HG03439 (cell line): ENCODE data around the gene MTURN.
"Not testable (repeated sequence)": the region's sequence is repeated elsewhere in the genome, so short reads cannot be mapped to it uniquely, and the experiment has no call there.

ENCODE experiments used
- ATAC-seq: cut with Tn5 transposase; IDR thresholded peaks from one replicate; pipeline ENCODE4 v1.9.1; 2021; ENCODE audit warnings: mild to moderate bottlenecking, moderate library complexity; ENCODE audit not compliant: unreplicated experiment

The MTURN gene

GRCh38 chr7:30177186-30177585 lies 42.4 kb downstream of the MTURN start:
- ATAC-seq: no peak

GRCh38 chr7:30177965-30178364 lies 43.2 kb downstream of the MTURN start:
- no peak for ATAC-seq

- ATAC-seq: peak; percentile 87
Measured at GRCh38 chr7:30178748-30179436, 44.1 kb downstream of the MTURN start.

GRCh38 chr7:30180718-30181117 lies 45.9 kb downstream of the MTURN start:
- ATAC-seq: no peak

- no peak for ATAC-seq
Measured at GRCh38 chr7:30181211-30181610, 46.4 kb downstream of the MTURN start.

- ATAC-seq: no peak
Measured at GRCh38 chr7:30181736-30182522, 47.1 kb downstream of the MTURN start.

GRCh38 chr7:30182814-30183213 lies 48.0 kb downstream of the MTURN start:
- ATAC-seq: no peak

- no peak for ATAC-seq
Measured at GRCh38 chr7:30183749-30184369, 49.1 kb downstream of the MTURN start.

- no peak for ATAC-seq
Measured at GRCh38 chr7:30184791-30185487, 50.2 kb downstream of the MTURN start.

- no peak for ATAC-seq
Measured at GRCh38 chr7:30185496-30185895, 50.7 kb downstream of the MTURN start.

GRCh38 chr7:30186725-30187124 lies 51.9 kb downstream of the MTURN start:
- ATAC-seq: no peak

- no peak for ATAC-seq
Measured at GRCh38 chr7:30187513-30187912, 52.7 kb downstream of the MTURN start.

GRCh38 chr7:30188381-30188780 lies 53.6 kb downstream of the MTURN start:
- not testable (repeated sequence) for ATAC-seq

- no peak for ATAC-seq
Measured at GRCh38 chr7:30188811-30189210, 54.0 kb downstream of the MTURN start.

- ATAC-seq: no peak
Measured at GRCh38 chr7:30191809-30192208, 57.0 kb downstream of the MTURN start.

- ATAC-seq: no peak
Measured at GRCh38 chr7:30193336-30193943, 58.7 kb downstream of the MTURN start.

GRCh38 chr7:30196408-30196807 lies 61.6 kb downstream of the MTURN start:
- ATAC-seq: no peak

GRCh38 chr7:30197438-30197837 lies 62.7 kb downstream of the MTURN start:
- ATAC-seq: no peak

GRCh38 chr7:30199271-30199670 lies 64.5 kb downstream of the MTURN start:
- ATAC-seq: no peak

- no peak for ATAC-seq
Measured at GRCh38 chr7:30200591-30200990, 65.8 kb downstream of the MTURN start.

GRCh38 chr7:30201161-30201666 lies 66.4 kb downstream of the MTURN start:
- ATAC-seq: peak; percentile 72
